Measurements from ENCODE around the gene EIF4E2. TPM values are rescaled to one million over a fixed set of nuclear protein-coding genes. Genes with fewer than 3 reads are reported as not detected.
A peak's percentile ranks its signal among the peaks of the same experiment; 100 is the strongest.

The EIF4E2 gene
- total RNA-seq, 1 donor from 2014 or later: 17.9 TPM

- H3K27ac ChIP-seq: peak overlapping the region; percentile 98
- intact Hi-C loops (cut with DNase I): no loop called here
- peak overlapping the region; percentile 82 to 96 for H3K4me3 ChIP-seq
- DNase-seq (ENCODE audit: extremely low spot score in 2 of 2): no peak
- H3K36me3 ChIP-seq: no peaks in the 10 kb centered on the region
- H3K4me1 ChIP-seq: peaks cover 38% of the 10 kb centered on the region
- H3K9me3 ChIP-seq: no peaks in the 10 kb centered on the region
- no peaks in the 10 kb centered on the region for H3K27me3 ChIP-seq
- TF ChIP-seq POLR2A (IDR thresholded peaks at IDR 0.05): no peak
- TF ChIP-seq, protein P1, sequence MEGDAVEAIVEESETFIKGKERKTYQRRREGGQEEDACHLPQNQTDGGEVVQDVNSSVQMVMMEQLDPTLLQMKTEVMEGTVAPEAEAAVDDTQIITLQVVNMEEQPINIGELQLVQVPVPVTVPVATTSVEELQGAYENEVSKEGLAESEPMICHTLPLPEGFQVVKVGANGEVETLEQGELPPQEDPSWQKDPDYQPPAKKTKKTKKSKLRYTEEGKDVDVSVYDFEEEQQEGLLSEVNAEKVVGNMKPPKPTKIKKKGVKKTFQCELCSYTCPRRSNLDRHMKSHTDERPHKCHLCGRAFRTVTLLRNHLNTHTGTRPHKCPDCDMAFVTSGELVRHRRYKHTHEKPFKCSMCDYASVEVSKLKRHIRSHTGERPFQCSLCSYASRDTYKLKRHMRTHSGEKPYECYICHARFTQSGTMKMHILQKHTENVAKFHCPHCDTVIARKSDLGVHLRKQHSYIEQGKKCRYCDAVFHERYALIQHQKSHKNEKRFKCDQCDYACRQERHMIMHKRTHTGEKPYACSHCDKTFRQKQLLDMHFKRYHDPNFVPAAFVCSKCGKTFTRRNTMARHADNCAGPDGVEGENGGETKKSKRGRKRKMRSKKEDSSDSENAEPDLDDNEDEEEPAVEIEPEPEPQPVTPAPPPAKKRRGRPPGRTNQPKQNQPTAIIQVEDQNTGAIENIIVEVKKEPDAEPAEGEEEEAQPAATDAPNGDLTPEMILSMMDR (IDR thresholded peaks at IDR 0.05): no peak
- TF ChIP-seq POLR2AphosphoS5 (IDR thresholded peaks at IDR 0.05; ENCODE audit: insufficient read depth in 1 of 2, low read depth in 1 of 2): no peak
Observed at GRCh38 chr2:232549655-232550353, 685 bp upstream of the EIF4E2 start.

DNA sequence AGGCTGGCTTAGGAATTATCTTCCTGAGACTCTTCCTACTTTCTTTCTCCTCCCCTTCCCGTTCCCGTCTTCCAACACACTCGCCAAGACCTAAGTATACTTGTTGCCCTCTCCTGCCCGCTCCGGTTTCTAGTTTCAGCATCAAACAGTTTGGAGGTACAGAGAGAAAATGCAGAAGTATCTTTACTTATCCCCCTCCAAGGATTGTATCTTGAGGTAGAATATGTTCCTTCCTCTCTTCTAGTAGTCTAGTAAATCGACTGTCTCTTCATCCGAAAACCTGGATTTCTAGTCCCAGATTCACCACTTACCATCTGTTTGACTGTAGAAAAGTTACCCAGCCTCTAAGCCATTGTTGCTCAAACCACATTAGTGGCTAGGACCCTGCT lies 755 bp downstream of the EIF4E2 start:
- no peaks in the 10 kb centered on the region for H3K9me3 ChIP-seq
- H3K36me3 ChIP-seq: no peaks in the 10 kb centered on the region
- DNase-seq (ENCODE audit: extremely low spot score in 2 of 2): no peak
- intact Hi-C loops (cut with DNase I): no loop called here
- H3K4me1 ChIP-seq: peaks cover 48% of the 10 kb centered on the region
- H3K27me3 ChIP-seq: no peaks in the 10 kb centered on the region
- peak overlapping the region; percentile 98 for H3K27ac ChIP-seq
- peak overlapping the region; percentile 82 to 96 for H3K4me3 ChIP-seq
- TF ChIP-seq POLR2A (IDR thresholded peaks at IDR 0.05): no peak

- peak in 1 of 2 donors; percentile 52 for DNase-seq (ENCODE audit: extremely low spot score in 2 of 2)
- TF ChIP-seq POLR2A (IDR thresholded peaks at IDR 0.05) (no peak), POLR2AphosphoS5 (IDR thresholded peaks at IDR 0.05; ENCODE audit: insufficient read depth in 1 of 2, low read depth in 1 of 2) (no peak)
- TF ChIP-seq, protein P1 (IDR thresholded peaks at IDR 0.05): no peak
- H3K36me3 ChIP-seq: no peaks in the 10 kb centered on the region
- intact Hi-C loops (cut with DNase I): no loop called here
- no peaks in the 10 kb centered on the region for H3K9me3 ChIP-seq
- no peak overlapping the region for H3K27ac ChIP-seq
- H3K4me3 ChIP-seq: peak overlapping the region; percentile 82 to 96
- H3K4me1 ChIP-seq: peaks cover 48% of the 10 kb centered on the region
- no peaks in the 10 kb centered on the region for H3K27me3 ChIP-seq
Observed at GRCh38 chr2:232551776-232552175, 1.3 kb downstream of the EIF4E2 start.

GRCh38 chr2:232556426-232556825 lies 5.9 kb downstream of the EIF4E2 start:
- Histone ChIP-seq H3K27me3 (no peaks in the 10 kb centered on the region), H3K4me1 (peaks cover 40% of the 10 kb centered on the region), H3K4me3 (no peak overlapping the region), H3K36me3 (peaks cover 0 to 29% of the 10 kb centered on the region in 2 donors), H3K27ac (no peak overlapping the region), H3K9me3 (no peaks in the 10 kb centered on the region)
- intact Hi-C loops (cut with DNase I): no loop called here
- TF ChIP-seq POLR2AphosphoS5 (IDR thresholded peaks at IDR 0.05; ENCODE audit: insufficient read depth in 1 of 2, low read depth in 1 of 2): no peak
- no peak for TF ChIP-seq POLR2A (IDR thresholded peaks at IDR 0.05)
- TF ChIP-seq, protein P1 (IDR thresholded peaks at IDR 0.05): no peak
- no peak for DNase-seq (ENCODE audit: extremely low spot score in 2 of 2)

DNA sequence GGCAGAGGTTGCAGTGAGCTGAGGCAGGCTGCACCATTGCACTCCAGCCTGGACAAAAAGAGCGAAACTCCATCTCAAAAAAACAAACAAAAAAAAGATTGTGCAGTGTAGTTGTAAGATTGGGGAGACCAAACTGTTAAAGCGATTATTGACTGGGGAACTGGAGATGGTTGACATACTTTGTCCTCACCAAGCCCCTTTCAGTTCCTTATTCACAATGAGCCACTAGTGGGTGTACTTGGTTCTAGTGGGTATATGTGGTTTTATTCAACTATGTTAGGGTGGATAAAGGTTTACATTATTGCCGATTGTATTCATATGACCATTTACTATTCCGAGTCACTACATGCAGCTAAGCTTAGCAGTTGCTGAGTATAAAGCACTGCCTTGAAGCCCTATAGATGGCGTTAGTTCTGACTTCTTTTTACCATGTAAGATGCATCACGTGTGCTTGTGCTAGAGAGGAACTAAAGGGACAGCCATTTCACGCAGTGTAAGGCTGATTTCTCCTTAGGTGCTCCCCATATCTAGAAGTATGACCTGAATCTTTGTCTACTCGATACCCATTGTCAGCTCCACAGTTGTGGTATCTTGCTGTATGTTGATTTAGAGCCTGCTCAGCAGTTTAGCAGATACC lies 12.1 kb downstream of the EIF4E2 start:
- Histone ChIP-seq H3K27ac (no peak overlapping the region), H3K36me3 (peaks cover 0 to 73% of the 10 kb centered on the region in 2 donors), H3K4me1 (no peaks in the 10 kb centered on the region), H3K9me3 (no peaks in the 10 kb centered on the region), H3K27me3 (no peaks in the 10 kb centered on the region), H3K4me3 (no peak overlapping the region)
- DNase-seq (ENCODE audit: extremely low spot score in 2 of 2): no peak
- intact Hi-C loops (cut with DNase I): no loop called here
- TF ChIP-seq POLR2AphosphoS5 (IDR thresholded peaks at IDR 0.05; ENCODE audit: insufficient read depth in 1 of 2, low read depth in 1 of 2) (no peak), POLR2A (IDR thresholded peaks at IDR 0.05) (no peak)
- TF ChIP-seq, protein P1 (IDR thresholded peaks at IDR 0.05): no peak

All from vagina (tissue), 2 donors.